ENCODE measurements around the gene CDC42.

DNA sequence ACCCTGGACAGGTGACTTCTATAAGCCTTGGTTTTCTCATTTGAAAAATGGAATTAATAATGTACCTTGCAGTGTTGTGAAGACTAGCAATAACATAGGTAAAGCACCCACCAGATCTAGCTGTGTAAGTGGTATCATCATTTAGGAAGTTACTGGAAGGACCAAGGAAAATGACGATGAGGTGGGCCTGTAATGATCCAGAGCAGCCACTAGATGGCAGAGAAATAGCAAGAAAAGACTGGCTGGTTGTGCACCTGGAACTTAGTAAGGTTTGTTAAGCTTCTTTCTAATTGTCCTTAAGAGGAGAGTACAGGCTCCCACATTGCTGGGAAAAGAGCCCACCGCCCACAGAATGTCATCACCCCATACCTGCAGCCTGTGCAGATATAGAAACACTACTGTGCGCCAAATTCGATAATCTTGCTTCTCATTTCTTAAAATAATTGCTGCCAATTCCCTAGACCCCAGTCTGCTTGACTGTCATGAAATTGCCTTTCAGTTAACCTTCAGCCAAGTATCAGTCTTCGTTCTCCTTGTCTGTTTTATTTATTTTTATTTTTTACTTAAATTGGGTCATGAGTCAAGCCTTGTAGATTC is 53.2 kb downstream of the CDC42 start:
- TF ChIP-seq, protein P1, sequence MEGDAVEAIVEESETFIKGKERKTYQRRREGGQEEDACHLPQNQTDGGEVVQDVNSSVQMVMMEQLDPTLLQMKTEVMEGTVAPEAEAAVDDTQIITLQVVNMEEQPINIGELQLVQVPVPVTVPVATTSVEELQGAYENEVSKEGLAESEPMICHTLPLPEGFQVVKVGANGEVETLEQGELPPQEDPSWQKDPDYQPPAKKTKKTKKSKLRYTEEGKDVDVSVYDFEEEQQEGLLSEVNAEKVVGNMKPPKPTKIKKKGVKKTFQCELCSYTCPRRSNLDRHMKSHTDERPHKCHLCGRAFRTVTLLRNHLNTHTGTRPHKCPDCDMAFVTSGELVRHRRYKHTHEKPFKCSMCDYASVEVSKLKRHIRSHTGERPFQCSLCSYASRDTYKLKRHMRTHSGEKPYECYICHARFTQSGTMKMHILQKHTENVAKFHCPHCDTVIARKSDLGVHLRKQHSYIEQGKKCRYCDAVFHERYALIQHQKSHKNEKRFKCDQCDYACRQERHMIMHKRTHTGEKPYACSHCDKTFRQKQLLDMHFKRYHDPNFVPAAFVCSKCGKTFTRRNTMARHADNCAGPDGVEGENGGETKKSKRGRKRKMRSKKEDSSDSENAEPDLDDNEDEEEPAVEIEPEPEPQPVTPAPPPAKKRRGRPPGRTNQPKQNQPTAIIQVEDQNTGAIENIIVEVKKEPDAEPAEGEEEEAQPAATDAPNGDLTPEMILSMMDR (conservative IDR thresholded peaks at IDR 0.05; ENCODE audit: low read depth, low read length), result peak; percentile 76
- TF ChIP-seq POLR2A (IDR thresholded peaks at IDR 0.05; ENCODE audit: low read depth, low read length) (no peak), CEBPB (IDR thresholded peaks at IDR 0.05; ENCODE audit: low read depth, low read length) (no peak), RCOR1 (IDR thresholded peaks at IDR 0.05; ENCODE audit: insufficient replicate concordance, low read length) (no peak), BHLHE40 (IDR thresholded peaks at IDR 0.05; ENCODE audit: low read depth, low read length) (no peak), CHD1 (IDR thresholded peaks at IDR 0.05; ENCODE audit: low read depth, low read length) (no peak), MXI1 (IDR thresholded peaks at IDR 0.05; ENCODE audit: borderline replicate concordance, low read depth, low read length) (no peak), MAZ (IDR thresholded peaks at IDR 0.05; ENCODE audit: borderline replicate concordance, low read depth, low read length) (no peak), RAD21 (IDR thresholded peaks at IDR 0.05; ENCODE audit: low read length) (peak; percentile 74), SMC3 (IDR thresholded peaks at IDR 0.05; ENCODE audit: low read depth, low read length) (peak; percentile 80)
- TF ChIP-seq, protein P2, sequence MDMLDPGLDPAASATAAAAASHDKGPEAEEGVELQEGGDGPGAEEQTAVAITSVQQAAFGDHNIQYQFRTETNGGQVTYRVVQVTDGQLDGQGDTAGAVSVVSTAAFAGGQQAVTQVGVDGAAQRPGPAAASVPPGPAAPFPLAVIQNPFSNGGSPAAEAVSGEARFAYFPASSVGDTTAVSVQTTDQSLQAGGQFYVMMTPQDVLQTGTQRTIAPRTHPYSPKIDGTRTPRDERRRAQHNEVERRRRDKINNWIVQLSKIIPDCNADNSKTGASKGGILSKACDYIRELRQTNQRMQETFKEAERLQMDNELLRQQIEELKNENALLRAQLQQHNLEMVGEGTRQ (IDR thresholded peaks at IDR 0.05; ENCODE audit: low read depth, low read length), result no peak

Data from IMR-90 (cell line).